ENCODE data around the gene PINK1.

Gene PINK1

DNA sequence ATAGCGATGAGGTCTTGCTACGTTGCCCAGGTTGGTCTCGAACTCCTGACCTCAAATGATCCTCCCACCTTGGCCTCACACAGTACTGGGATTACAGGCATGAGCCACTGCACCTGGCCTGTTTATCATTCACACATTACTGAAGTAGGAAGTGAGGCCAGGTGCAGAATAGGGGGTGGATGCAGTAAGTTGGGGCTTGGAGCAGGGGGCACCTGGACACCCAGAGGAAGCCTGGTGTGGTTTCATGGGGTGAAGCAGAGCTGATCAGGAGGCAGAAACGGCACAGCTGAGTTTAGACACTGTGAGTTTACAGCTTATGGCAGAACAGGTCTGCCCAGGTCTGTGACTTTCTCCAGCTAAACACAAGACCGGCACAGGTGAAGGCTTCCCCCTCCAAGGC lies 39.5 kb upstream of the PINK1 start:
- no peak for TF ChIP-seq FOXP2 (optimal IDR thresholded peaks at IDR 0.05; ENCODE audit: control extremely low read depth, extremely low read length, insufficient read depth)
- TF ChIP-seq POLR2AphosphoS5 (IDR thresholded peaks at IDR 0.05; ENCODE audit: borderline replicate concordance, low read depth, low read length): no peak
- no peak for TF ChIP-seq EZH2 (IDR thresholded peaks at IDR 0.05)
- DNase-seq (ENCODE audit: low read depth, low spot score): no peak

DNA sequence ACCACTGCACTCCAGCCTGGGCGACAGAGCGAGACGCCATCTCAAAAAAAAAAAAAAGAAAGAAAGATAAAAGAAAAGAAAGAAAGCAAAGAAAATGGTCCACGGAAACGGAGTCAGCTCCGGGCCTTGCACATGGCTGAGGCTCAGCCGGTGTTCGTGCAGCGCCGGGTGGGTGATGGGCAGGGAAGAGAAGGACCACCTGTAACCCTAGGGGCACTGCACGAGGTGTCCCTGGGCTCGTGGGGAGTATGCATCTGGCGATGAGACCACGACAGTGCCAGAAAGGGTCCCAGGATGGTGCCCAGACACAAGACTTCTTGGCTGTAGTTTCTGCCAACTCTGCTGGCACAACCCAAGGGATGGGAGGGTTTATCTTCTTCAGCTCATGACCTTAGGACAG lies 38.5 kb upstream of the PINK1 start:
- no peak for DNase-seq (ENCODE audit: low read depth, low spot score)
- no peak overlapping the region for H3K4me3 ChIP-seq
- H3K27ac ChIP-seq: no peak overlapping the region
- no peaks in the 10 kb centered on the region for H3K9me3 ChIP-seq (ENCODE audit: low read depth, low read length)
- H3K36me3 ChIP-seq (ENCODE audit: insufficient read depth, low read length): no peaks in the 10 kb centered on the region
- TF ChIP-seq POLR2AphosphoS5 (IDR thresholded peaks at IDR 0.05; ENCODE audit: borderline replicate concordance, low read depth, low read length) (no peak), FOXP2 (optimal IDR thresholded peaks at IDR 0.05; ENCODE audit: control extremely low read depth, extremely low read length, insufficient read depth) (no peak), EZH2 (IDR thresholded peaks at IDR 0.05) (no peak)
- H3K9ac ChIP-seq (ENCODE audit: insufficient read length): no peak overlapping the region

More for the DNA sequence above, 39.5 kb upstream of the PINK1 start:
- H3K9ac ChIP-seq (ENCODE audit: insufficient read length): no peak overlapping the region
- H3K4me3 ChIP-seq: no peak overlapping the region
- H3K36me3 ChIP-seq (ENCODE audit: insufficient read depth, low read length): no peaks in the 10 kb centered on the region
- no peak overlapping the region for H3K27ac ChIP-seq
- H3K9me3 ChIP-seq (ENCODE audit: low read depth, low read length): no peaks in the 10 kb centered on the region

DNA sequence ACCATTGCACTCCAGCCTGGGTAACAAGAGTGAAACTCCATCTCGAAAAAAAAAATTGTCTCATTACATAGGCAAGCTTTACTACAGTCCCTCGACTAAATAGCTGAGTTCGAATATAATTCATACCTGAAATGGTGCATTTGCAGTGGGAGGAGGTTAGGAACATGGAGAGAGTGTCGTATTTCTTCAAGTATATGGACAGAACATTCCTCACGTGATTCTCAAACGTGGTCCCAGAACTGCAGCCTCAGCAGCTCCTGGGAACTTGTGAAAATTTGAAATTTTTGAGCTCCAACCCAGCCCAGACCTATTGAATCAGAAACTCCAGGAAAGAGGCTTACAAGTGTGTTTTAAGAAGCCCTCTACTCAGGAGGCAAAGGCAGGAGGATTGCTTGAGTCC lies 37.2 kb upstream of the PINK1 start:
- H3K36me3 ChIP-seq (ENCODE audit: insufficient read depth, low read length): no peaks in the 10 kb centered on the region
- no peak overlapping the region for H3K4me3 ChIP-seq
- H3K9me3 ChIP-seq (ENCODE audit: low read depth, low read length): no peaks in the 10 kb centered on the region
- H3K27ac ChIP-seq: no peak overlapping the region
- no peak for DNase-seq (ENCODE audit: low read depth, low spot score)
- TF ChIP-seq POLR2AphosphoS5 (IDR thresholded peaks at IDR 0.05; ENCODE audit: borderline replicate concordance, low read depth, low read length) (no peak), FOXP2 (optimal IDR thresholded peaks at IDR 0.05; ENCODE audit: control extremely low read depth, extremely low read length, insufficient read depth) (no peak), EZH2 (IDR thresholded peaks at IDR 0.05) (no peak)
- H3K9ac ChIP-seq (ENCODE audit: insufficient read length): no peak overlapping the region

- Histone ChIP-seq H3K27ac (no peak overlapping the region), H3K36me3 (ENCODE audit: insufficient read depth, low read length) (no peaks in the 10 kb centered on the region), H3K9me3 (ENCODE audit: low read depth, low read length) (no peaks in the 10 kb centered on the region), H3K9ac (ENCODE audit: insufficient read length) (no peak overlapping the region), H3K4me3 (no peak overlapping the region)
- no peak for DNase-seq (ENCODE audit: low read depth, low spot score)
- TF ChIP-seq FOXP2 (optimal IDR thresholded peaks at IDR 0.05; ENCODE audit: control extremely low read depth, extremely low read length, insufficient read depth) (no peak), POLR2AphosphoS5 (IDR thresholded peaks at IDR 0.05; ENCODE audit: borderline replicate concordance, low read depth, low read length) (no peak), EZH2 (IDR thresholded peaks at IDR 0.05) (no peak)
Observed at GRCh38 chr1:20597650-20598049, 35.6 kb upstream of the PINK1 start.

- H3K9me3 ChIP-seq (ENCODE audit: low read depth, low read length): no peaks in the 10 kb centered on the region
- H3K27ac ChIP-seq: no peak overlapping the region
- no peak for TF ChIP-seq POLR2AphosphoS5 (IDR thresholded peaks at IDR 0.05; ENCODE audit: borderline replicate concordance, low read depth, low read length)
- TF ChIP-seq EZH2 (IDR thresholded peaks at IDR 0.05): no peak
- TF ChIP-seq FOXP2 (optimal IDR thresholded peaks at IDR 0.05; ENCODE audit: control extremely low read depth, extremely low read length, insufficient read depth): no peak
- no peak overlapping the region for H3K4me3 ChIP-seq
- H3K9ac ChIP-seq (ENCODE audit: insufficient read length): no peak overlapping the region
- H3K36me3 ChIP-seq (ENCODE audit: insufficient read depth, low read length): no peaks in the 10 kb centered on the region
- DNase-seq (ENCODE audit: low read depth, low spot score): no peak
Observed at GRCh38 chr1:20600156-20600555, 33.1 kb upstream of the PINK1 start.

DNA sequence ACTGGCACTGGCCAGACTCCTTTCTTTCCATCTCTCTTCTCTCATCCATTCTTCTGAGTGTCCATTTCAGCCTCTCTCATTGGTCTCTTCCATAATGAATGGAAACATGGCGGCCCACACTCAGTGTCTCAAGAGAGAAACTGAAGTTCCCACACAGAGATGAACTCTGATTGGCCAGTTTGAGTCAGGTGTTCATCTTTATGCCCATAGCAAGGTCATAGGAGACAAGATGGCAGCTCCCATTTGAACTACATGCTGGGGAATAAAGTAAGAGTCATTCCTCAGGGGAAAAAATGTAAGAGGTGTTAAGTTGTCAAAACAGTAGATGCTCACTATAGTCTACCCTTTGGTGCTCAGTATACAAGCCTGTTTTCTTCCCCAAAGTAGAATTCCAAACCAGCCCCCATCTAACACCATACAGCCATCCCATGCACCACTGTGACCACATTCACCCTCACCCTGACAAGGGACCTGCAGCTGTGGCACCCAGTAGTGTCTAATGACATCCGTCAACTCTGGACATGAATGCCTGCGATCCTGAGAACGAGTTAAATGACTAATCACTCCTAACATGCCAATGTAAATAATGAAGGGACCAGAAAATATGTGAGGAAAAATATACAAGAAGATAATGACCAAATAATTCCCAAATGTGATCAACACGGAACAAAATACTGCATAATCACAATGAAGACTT lies 32.0 kb upstream of the PINK1 start:
- H3K27ac ChIP-seq: no peak overlapping the region
- H3K36me3 ChIP-seq (ENCODE audit: insufficient read depth, low read length): no peaks in the 10 kb centered on the region
- no peak overlapping the region for H3K9ac ChIP-seq (ENCODE audit: insufficient read length)
- no peak for DNase-seq (ENCODE audit: low read depth, low spot score)
- TF ChIP-seq EZH2 (IDR thresholded peaks at IDR 0.05) (no peak), POLR2AphosphoS5 (IDR thresholded peaks at IDR 0.05; ENCODE audit: borderline replicate concordance, low read depth, low read length) (no peak), FOXP2 (optimal IDR thresholded peaks at IDR 0.05; ENCODE audit: control extremely low read depth, extremely low read length, insufficient read depth) (no peak)
- no peaks in the 10 kb centered on the region for H3K9me3 ChIP-seq (ENCODE audit: low read depth, low read length)
- no peak overlapping the region for H3K4me3 ChIP-seq

DNA sequence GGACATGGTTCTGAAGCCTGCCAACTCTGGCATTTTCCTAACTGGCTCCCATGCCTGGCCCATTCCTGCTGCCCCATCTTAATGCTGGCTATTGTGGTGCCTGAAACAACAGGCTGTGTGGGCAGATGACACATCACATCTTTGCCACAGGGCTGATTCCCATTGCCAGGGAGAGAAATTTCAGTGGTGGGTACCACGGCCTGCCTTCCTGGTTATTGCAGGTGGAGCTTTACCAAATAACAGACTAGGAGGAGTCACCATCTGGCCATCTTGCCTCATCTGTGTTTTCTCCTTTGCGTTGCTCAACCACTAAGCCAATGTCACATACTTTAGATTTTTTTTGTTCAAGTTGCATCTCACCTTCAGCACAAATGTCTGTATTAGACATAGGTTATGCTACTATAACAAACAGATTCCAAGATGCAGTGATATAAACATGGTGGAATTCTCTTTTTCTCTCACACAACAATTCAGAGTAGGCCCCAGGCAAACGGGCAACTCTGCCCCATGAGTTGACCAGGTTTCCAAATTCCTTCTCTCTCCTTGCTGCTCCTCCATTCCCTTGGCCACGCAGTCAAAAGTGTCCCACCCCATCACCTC lies 30.3 kb upstream of the PINK1 start:
- H3K4me3 ChIP-seq: no peak overlapping the region
- H3K9ac ChIP-seq (ENCODE audit: insufficient read length): no peak overlapping the region
- no peak for DNase-seq (ENCODE audit: low read depth, low spot score)
- H3K9me3 ChIP-seq (ENCODE audit: low read depth, low read length): no peaks in the 10 kb centered on the region
- H3K36me3 ChIP-seq (ENCODE audit: insufficient read depth, low read length): no peaks in the 10 kb centered on the region
- H3K27ac ChIP-seq: no peak overlapping the region
- TF ChIP-seq FOXP2 (optimal IDR thresholded peaks at IDR 0.05; ENCODE audit: control extremely low read depth, extremely low read length, insufficient read depth) (no peak), POLR2AphosphoS5 (IDR thresholded peaks at IDR 0.05; ENCODE audit: borderline replicate concordance, low read depth, low read length) (no peak), EZH2 (IDR thresholded peaks at IDR 0.05) (no peak)

DNA sequence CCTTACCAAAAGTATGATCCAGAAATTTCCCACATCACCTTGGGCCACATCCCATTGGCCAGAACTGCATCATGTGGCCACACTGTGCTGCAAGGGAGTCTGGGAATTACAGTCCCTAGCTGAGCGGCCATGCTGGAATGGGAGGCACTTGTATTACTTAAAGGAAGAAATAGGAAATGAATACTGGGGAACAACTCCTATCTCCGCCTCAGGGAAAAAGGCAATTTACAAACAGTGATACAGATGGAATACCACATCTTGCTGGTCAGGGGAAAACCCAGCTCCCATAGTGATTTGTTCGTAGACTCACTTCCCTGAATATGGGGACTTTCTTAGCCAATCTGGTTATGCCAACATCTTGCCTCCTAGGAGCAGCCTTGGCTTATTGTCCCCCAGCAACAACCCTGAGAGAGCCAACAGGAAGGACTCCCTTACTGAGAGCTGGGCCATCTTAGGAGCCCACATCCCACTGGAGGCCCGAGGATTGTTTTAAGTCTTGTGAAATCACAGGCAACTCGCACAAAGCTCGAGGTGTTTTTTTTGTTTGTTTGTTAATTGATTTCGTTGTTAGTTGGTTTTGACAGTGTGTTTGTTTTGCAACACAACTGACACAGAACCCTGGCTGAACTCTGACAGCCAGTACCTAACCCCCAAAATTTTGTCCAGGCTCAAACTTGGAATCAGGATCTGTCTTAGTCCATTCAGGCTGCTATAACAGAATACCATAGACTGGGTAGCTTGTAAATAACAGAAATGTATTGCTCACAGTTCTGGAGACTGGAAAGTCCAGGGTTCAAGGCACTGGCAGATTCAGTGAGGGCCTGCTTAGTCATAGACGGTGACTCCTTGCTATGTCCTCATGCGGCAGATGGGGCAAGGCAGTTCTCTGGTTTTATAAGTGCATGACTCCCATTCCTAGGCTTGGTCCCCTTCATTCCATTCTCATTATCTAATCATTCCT lies 29.5 kb upstream of the PINK1 start:
- no peak for DNase-seq (ENCODE audit: low read depth, low spot score)
- Histone ChIP-seq H3K36me3 (ENCODE audit: insufficient read depth, low read length) (no peaks in the 10 kb centered on the region), H3K9ac (ENCODE audit: insufficient read length) (no peak overlapping the region), H3K4me3 (no peak overlapping the region), H3K27ac (no peak overlapping the region), H3K9me3 (ENCODE audit: low read depth, low read length) (no peaks in the 10 kb centered on the region)
- TF ChIP-seq POLR2AphosphoS5 (IDR thresholded peaks at IDR 0.05; ENCODE audit: borderline replicate concordance, low read depth, low read length) (no peak), EZH2 (IDR thresholded peaks at IDR 0.05) (no peak), FOXP2 (optimal IDR thresholded peaks at IDR 0.05; ENCODE audit: control extremely low read depth, extremely low read length, insufficient read depth) (no peak)
